H9 (cell line): ENCODE measurements around the gene ANKRD13D. TPM values are rescaled to one million over a fixed set of nuclear protein-coding genes. Genes with fewer than 3 reads are reported as not detected.

Experiments
- DNase-seq: peaks from one replicate; pipeline ENCODE4 v3.0.0-alpha.2; 2017
- H2AFZ ChIP-seq: one replicate; pipeline ENCODE4 v1.6.1; 2013; ENCODE audit warnings: mild to moderate bottlenecking, low read length, control low read depth, moderate library complexity
- H2AK5ac ChIP-seq: 2 replicates; pipeline ENCODE4 v1.6.1; 2013; ENCODE audit warnings: low read length, control low read depth, mixed read lengths; ENCODE audit not compliant: insufficient read length
- H2BK120ac ChIP-seq: one replicate; pipeline ENCODE4 v1.6.1; 2013; ENCODE audit warnings: low read depth, mild to moderate bottlenecking, low read length, control low read depth, inconsistent platforms; ENCODE audit not compliant: poor library complexity, severe bottlenecking
- H2BK12ac ChIP-seq: 2 replicates; pipeline ENCODE4 v1.6.1; 2013; ENCODE audit warnings: low read length, control low read depth, mixed read lengths, low read depth; ENCODE audit not compliant: insufficient read length
- H2BK15ac ChIP-seq: 2 replicates; pipeline ENCODE4 v1.6.1; 2013; ENCODE audit warnings: low read depth, low read length, control low read depth
- H2BK20ac ChIP-seq: one replicate; pipeline ENCODE4 v1.6.1; 2013; ENCODE audit warnings: low read depth, mild to moderate bottlenecking, low read length, control low read depth, inconsistent platforms; ENCODE audit not compliant: poor library complexity, severe bottlenecking
- H2BK5ac ChIP-seq: 2 replicates; pipeline ENCODE4 v1.6.1; 2013; ENCODE audit warnings: low read length, control low read depth, mixed read lengths; ENCODE audit not compliant: insufficient read length
- H3K14ac ChIP-seq: 2 replicates; pipeline ENCODE4 v1.6.1; 2013; ENCODE audit warnings: low read length, control low read depth; ENCODE audit not compliant: insufficient read depth
- H3K18ac ChIP-seq: 2 replicates; pipeline ENCODE4 v1.6.1; 2013; ENCODE audit warnings: low read depth, mild to moderate bottlenecking, mixed read lengths, low read length, control low read depth; ENCODE audit not compliant: insufficient read length
- H3K23ac ChIP-seq: 2 replicates; pipeline ENCODE4 v1.6.1; 2013; ENCODE audit warnings: low read length, control low read depth, mixed read lengths, low read depth; ENCODE audit not compliant: insufficient read length
- H3K23me2 ChIP-seq: 2 replicates; pipeline ENCODE4 v1.6.1; 2013; ENCODE audit warnings: low read depth, mild to moderate bottlenecking, mixed read lengths, low read length, control low read depth; ENCODE audit not compliant: insufficient read length, poor library complexity, severe bottlenecking
- H3K27ac ChIP-seq: 2 replicates; pipeline ENCODE4 v1.5.1; 2013; ENCODE audit warnings: low read length, control low read depth, mixed read lengths, low read depth; ENCODE audit not compliant: insufficient read length
- H3K27me3 ChIP-seq: 2 replicates; pipeline ENCODE4 v1.6.1; 2013; ENCODE audit warnings: low read length, control low read depth, inconsistent platforms; ENCODE audit not compliant: insufficient read depth
- H3K4ac ChIP-seq: 2 replicates; pipeline ENCODE4 v1.6.1; 2013; ENCODE audit warnings: low read depth, mild to moderate bottlenecking, control low read depth, inconsistent platforms, low read length, moderate library complexity
- H3K4me1 ChIP-seq: 2 replicates; pipeline ENCODE4 v1.6.1; 2013; ENCODE audit warnings: low read length, control low read depth, inconsistent platforms; ENCODE audit not compliant: insufficient read depth
- H3K4me2 ChIP-seq: 2 replicates; pipeline ENCODE4 v1.6.1; 2013; ENCODE audit warnings: low read length, control low read depth, mixed read lengths; ENCODE audit not compliant: insufficient read length, insufficient read depth
- H3K56ac ChIP-seq: 2 replicates; pipeline ENCODE4 v1.6.1; 2013; ENCODE audit warnings: low read depth, mild to moderate bottlenecking, mixed read lengths, low read length, control low read depth; ENCODE audit not compliant: insufficient read length
- H3K79me1 ChIP-seq: 2 replicates; pipeline ENCODE4 v1.6.1; 2013; ENCODE audit warnings: low read depth, mild to moderate bottlenecking, moderate library complexity, low read length, control low read depth, inconsistent platforms; ENCODE audit not compliant: insufficient read depth, poor library complexity, severe bottlenecking
- H3K79me2 ChIP-seq: 2 replicates; pipeline ENCODE4 v1.6.1; 2013; ENCODE audit warnings: low read length, control low read depth, inconsistent platforms; ENCODE audit not compliant: insufficient read depth
- H3K9ac ChIP-seq: 2 replicates; pipeline ENCODE4 v1.6.1; 2013; ENCODE audit warnings: low read length, control low read depth, mixed read lengths; ENCODE audit not compliant: insufficient read length; ENCODE audit errors: extremely low read depth
- H3K9me3 ChIP-seq: one replicate; pipeline ENCODE4 v1.6.1; 2013; ENCODE audit warnings: low read depth, low read length, inconsistent platforms; ENCODE audit not compliant: control insufficient read depth
- H3T11ph ChIP-seq: one replicate; pipeline ENCODE4 v1.6.1; 2013; ENCODE audit warnings: mild to moderate bottlenecking, low read length, control low read depth, inconsistent platforms
- H4K20me1 ChIP-seq: one replicate; pipeline ENCODE4 v1.6.1; 2013; ENCODE audit not compliant: control insufficient read depth, insufficient read length, insufficient read depth
- H4K5ac ChIP-seq: 2 replicates; pipeline ENCODE4 v1.6.1; 2013; ENCODE audit warnings: low read depth, mild to moderate bottlenecking, mixed read lengths, low read length, control low read depth; ENCODE audit not compliant: insufficient read length
- H4K8ac ChIP-seq: replicated peaks from 2 replicates; pipeline ENCODE4 v1.6.1; 2013; ENCODE audit warnings: low read length, control low read depth, mixed read lengths, low read depth; ENCODE audit not compliant: insufficient read length
- H4K91ac ChIP-seq: 2 replicates; pipeline ENCODE4 v1.6.1; 2013; ENCODE audit warnings: low read depth, mild to moderate bottlenecking, moderate library complexity, mixed read lengths, low read length, control low read depth; ENCODE audit not compliant: insufficient read length
- H3K27ac Mint-ChIP-seq, 3 experiments: 2 replicates in 2 of 3; 3 replicates in 1 of 3; pipeline ENCODE4 v1.8.0; 2020 to 2021; ENCODE audit warnings: mixed read lengths in 3 of 3, mild to moderate bottlenecking in 1 of 3, moderate library complexity in 1 of 3
- H3K27me3 Mint-ChIP-seq: 2 replicates; pipeline ENCODE4 v1.8.0; 2021; ENCODE audit warnings: low read depth, mild to moderate bottlenecking, moderate library complexity, mixed read lengths
- H3K36me3 Mint-ChIP-seq, 3 experiments: 2 replicates in 2 of 3; 3 replicates in 1 of 3; pipeline ENCODE4 v1.8.0; 2020 to 2021; ENCODE audit warnings: low read depth in 3 of 3, mixed read lengths in 3 of 3; ENCODE audit not compliant: insufficient read depth in 1 of 3
- H3K4me1 Mint-ChIP-seq, 2 experiments: 2 replicates each; pipeline ENCODE4 v1.8.0; 2020; ENCODE audit warnings: mixed read lengths in 2 of 2
- H3K4me3 Mint-ChIP-seq, 2 experiments: 2 replicates in 1 of 2; 3 replicates in 1 of 2; pipeline ENCODE4 v1.8.0; 2020 to 2021; ENCODE audit warnings: mild to moderate bottlenecking in 2 of 2, mixed read lengths in 2 of 2, moderate library complexity in 1 of 2
- H3K9me3 Mint-ChIP-seq, 2 experiments: 2 replicates in 1 of 2; 3 replicates in 1 of 2; pipeline ENCODE4 v1.8.0; 2020; ENCODE audit warnings: mild to moderate bottlenecking in 2 of 2, mixed read lengths in 2 of 2, moderate library complexity in 1 of 2
- WGBS: extraction: QIAGEN DNeasy Blood & Tissue Kit; methylation state at CpG from one replicate; pipeline ENCODE4 v1.1.7; 2013; ENCODE audit warnings: missing lambda C conversion rate, low lambda C conversion rate, mixed read lengths; ENCODE audit not compliant: insufficient read length; ENCODE audit errors: extremely low coverage; 5-methylcytosine and 5-hydroxymethylcytosine counted together
- total RNA-seq: library from RNA; stranded (reverse); gene quantifications from 2 replicates; pipeline ENCODE4 v1.2.1, GENCODE V29; 2021
- TF ChIP-seq, protein P1 (sequence below): fragments of 200-600 bp; sonication (generic); conservative IDR thresholded peaks from 3 replicates; pipeline ENCODE4 v1.8.0; 2021; ENCODE audit warnings: antibody characterized with exemption, mild to moderate bottlenecking

ANKRD13D gene
- total RNA-seq, 1 experiment from 2014 or later, result 42.1 TPM

DNA sequence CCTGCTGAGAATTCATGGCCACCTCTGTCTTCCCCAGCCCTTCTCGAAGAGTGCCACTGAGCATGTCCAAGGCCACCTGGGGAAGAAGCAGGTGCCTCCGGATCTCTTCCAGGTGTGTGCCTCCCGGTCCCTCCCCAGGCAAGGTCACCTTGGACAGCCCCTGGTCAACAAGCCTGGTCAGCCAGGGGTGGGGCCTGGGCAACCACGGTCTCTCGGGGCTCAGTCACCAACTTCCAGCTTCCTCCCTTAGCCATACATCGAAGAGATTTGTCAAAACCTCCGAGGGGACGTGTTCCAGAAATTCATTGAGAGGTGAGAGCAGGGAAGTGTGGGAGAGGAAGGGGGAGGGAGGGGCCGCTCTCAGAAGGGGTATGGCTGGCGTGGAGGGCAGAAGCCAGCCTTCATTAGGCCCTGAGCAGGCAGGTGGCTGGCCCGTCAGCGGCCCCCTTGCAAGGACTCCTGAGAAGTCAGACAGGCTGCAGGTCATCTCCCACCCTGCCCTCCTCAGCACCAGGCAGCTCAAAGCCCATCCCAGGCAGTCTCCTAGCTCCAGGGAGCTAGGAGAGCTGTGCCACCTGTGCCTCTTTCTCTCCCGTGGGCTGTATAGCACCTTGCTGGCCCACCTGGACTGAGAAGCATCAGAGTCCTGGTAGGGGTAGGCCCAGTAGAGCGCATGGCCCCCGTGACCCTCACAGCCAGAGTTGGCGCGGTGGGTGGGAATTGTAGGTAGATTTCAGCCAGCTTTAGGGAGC lies 9.3 kb upstream of the ANKRD13D start:
- peaks cover 17 to 55% (median 52%) of the 10 kb centered on the region in 3 experiments; a peak in 6 of 7 replicates for H3K36me3 Mint-ChIP-seq
- Histone ChIP-seq H3K23me2 (no peaks in the 10 kb centered on the region), H2AFZ (no peak overlapping the region), H4K5ac (no peak overlapping the region), H2AK5ac (no peak overlapping the region), H3K14ac (no peak overlapping the region), H4K91ac (no peak overlapping the region), H2BK20ac (no peak overlapping the region), H3K27ac (no peak overlapping the region), H3K9ac (no peak overlapping the region), H3K79me2 (no peaks in the 10 kb centered on the region; the same call in 1 of the 2 replicates), H3K4ac (no peak overlapping the region), H3K4me2 (no peak overlapping the region), H3K79me1 (no peaks in the 10 kb centered on the region), H3K9me3 (no peaks in the 10 kb centered on the region), H2BK15ac (no peak overlapping the region), H4K20me1 (no peaks in the 10 kb centered on the region), H4K8ac (no peak overlapping the region), H3T11ph (no peak overlapping the region), H3K56ac (no peak overlapping the region), H2BK120ac (no peak overlapping the region), H3K4me1 (peaks cover 2% of the 10 kb centered on the region; the same call in 1 of the 2 replicates), H2BK12ac (no peak overlapping the region), H2BK5ac (no peak overlapping the region), H3K23ac (no peak overlapping the region), H3K27me3 (no peaks in the 10 kb centered on the region), H3K18ac (no peak overlapping the region)
- no peak overlapping the region for H3K27ac Mint-ChIP-seq
- no peak overlapping the region; a peak in 1 of 5 replicates for H3K4me3 Mint-ChIP-seq
- TF ChIP-seq, protein P1, sequence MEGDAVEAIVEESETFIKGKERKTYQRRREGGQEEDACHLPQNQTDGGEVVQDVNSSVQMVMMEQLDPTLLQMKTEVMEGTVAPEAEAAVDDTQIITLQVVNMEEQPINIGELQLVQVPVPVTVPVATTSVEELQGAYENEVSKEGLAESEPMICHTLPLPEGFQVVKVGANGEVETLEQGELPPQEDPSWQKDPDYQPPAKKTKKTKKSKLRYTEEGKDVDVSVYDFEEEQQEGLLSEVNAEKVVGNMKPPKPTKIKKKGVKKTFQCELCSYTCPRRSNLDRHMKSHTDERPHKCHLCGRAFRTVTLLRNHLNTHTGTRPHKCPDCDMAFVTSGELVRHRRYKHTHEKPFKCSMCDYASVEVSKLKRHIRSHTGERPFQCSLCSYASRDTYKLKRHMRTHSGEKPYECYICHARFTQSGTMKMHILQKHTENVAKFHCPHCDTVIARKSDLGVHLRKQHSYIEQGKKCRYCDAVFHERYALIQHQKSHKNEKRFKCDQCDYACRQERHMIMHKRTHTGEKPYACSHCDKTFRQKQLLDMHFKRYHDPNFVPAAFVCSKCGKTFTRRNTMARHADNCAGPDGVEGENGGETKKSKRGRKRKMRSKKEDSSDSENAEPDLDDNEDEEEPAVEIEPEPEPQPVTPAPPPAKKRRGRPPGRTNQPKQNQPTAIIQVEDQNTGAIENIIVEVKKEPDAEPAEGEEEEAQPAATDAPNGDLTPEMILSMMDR, result no peak
- peaks cover 14 to 23% of the 10 kb centered on the region in 2 experiments for H3K4me1 Mint-ChIP-seq
- H3K9me3 Mint-ChIP-seq, result no peaks in the 10 kb centered on the region
- no peak for DNase-seq
- H3K27me3 Mint-ChIP-seq, result no peaks in the 10 kb centered on the region
- no CpG with 5 or more reads among the region's 17 CpGs for WGBS
